Brain microvascular endothelial cell (primary cell): ENCODE results near the gene CIZ1.
"Not testable (repeated sequence)": the region's sequence is repeated elsewhere in the genome, so short reads cannot be mapped to it uniquely, and the experiment has no call there.

Source experiments
- DNase-seq: peaks from one replicate; pipeline ENCODE4 v3.0.0-alpha.2; 2020
- H3K27ac ChIP-seq: fragments of 250-450 bp; sonication (Bioruptor Pico); 2 replicates; pipeline ENCODE4 v1.5.1; 2020; ENCODE audit warnings: mild to moderate bottlenecking, moderate library complexity
- H3K27me3 ChIP-seq: fragments of 250-450 bp; sonication (Bioruptor Pico); replicated peaks from 2 replicates; pipeline ENCODE4 v1.5.1; 2020; ENCODE audit warnings: mild to moderate bottlenecking
- H3K36me3 ChIP-seq: fragments of 250-450 bp; sonication (Bioruptor Pico); replicated peaks from 2 replicates; pipeline ENCODE4 v1.5.1; 2020; ENCODE audit warnings: mild to moderate bottlenecking
- H3K4me3 ChIP-seq: 2 replicates; pipeline ENCODE4 v1.5.1; 2011; ENCODE audit warnings: low read depth, mild to moderate bottlenecking, control low read depth, low read length, moderate library complexity
- CTCF ChIP-seq: IDR thresholded peaks from 2 replicates; pipeline ENCODE4 v1.5.1; 2011; ENCODE audit warnings: low read depth, mild to moderate bottlenecking, moderate library complexity, low read length, control low read depth, inconsistent platforms; ENCODE audit errors: missing control alignments
- in situ Hi-C: cut with HindIII; loops from 2 replicates; pipeline ENCODE4 v1.10.0; 2017; ENCODE audit warnings: low sequenced_read_pairs, low pct_ligation_motif_present

Gene CIZ1

GRCh38 chr9:128182893-128183588, 8.3 kb downstream of the CIZ1 start:
- in situ Hi-C loops: no loop called here
- Histone ChIP-seq H3K27me3 (no peaks in the 10 kb centered on the region), H3K36me3 (peaks cover 61% of the 10 kb centered on the region), H3K27ac (no peak overlapping the region), H3K4me3 (no peak overlapping the region)
- DNase-seq: no peak
- no peak for TF ChIP-seq CTCF

GRCh38 chr9:128181480-128181879, 9.9 kb downstream of the CIZ1 start:
- in situ Hi-C loops, H3K4me3 ChIP-seq, H3K27ac ChIP-seq, H3K27me3 ChIP-seq: not testable (repeated sequence)
- DNase-seq: peak; percentile 74
- TF ChIP-seq CTCF: peak; percentile 61
- peaks cover 72% of the 10 kb centered on the region for H3K36me3 ChIP-seq

GRCh38 chr9:128180447-128180846, 10.9 kb downstream of the CIZ1 start:
- Histone ChIP-seq H3K36me3 (peaks cover 77% of the 10 kb centered on the region), H3K4me3 (no peak overlapping the region), H3K27ac (no peak overlapping the region), H3K27me3 (no peaks in the 10 kb centered on the region)
- in situ Hi-C loops: no loop called here
- no peak for TF ChIP-seq CTCF
- DNase-seq: no peak

DNA sequence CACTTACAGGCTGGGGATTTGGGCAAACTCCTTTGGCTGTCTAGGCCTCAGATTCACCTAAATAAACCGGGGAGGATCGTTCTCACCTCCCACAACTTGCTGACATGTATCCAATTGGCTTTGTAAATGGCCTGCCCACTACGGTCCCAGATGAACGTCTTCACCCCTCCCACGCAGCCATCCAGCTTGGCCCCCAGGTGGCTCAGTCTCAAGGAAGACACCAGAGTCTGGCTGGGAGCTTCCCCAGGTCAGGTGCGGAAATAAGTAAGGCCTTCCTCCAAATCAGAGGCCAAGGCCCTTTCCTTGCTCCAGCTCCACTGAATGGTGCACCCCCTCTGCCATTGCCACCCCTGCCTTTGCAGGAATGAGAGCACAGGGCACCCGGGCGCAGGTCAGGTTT, 11.4 kb downstream of the CIZ1 start:
- no peak for DNase-seq
- in situ Hi-C loops: no loop called here
- Histone ChIP-seq H3K36me3 (peaks cover 73% of the 10 kb centered on the region), H3K27me3 (no peaks in the 10 kb centered on the region), H3K27ac (no peak overlapping the region), H3K4me3 (no peak overlapping the region)
- no peak for TF ChIP-seq CTCF

GRCh38 chr9:128178806-128179431, 12.5 kb downstream of the CIZ1 start:
- no peak overlapping the region for H3K4me3 ChIP-seq
- TF ChIP-seq CTCF: no peak
- no peak overlapping the region for H3K27ac ChIP-seq
- peaks cover 72% of the 10 kb centered on the region for H3K36me3 ChIP-seq
- H3K27me3 ChIP-seq: no peaks in the 10 kb centered on the region
- in situ Hi-C loops: no loop called here
- no peak for DNase-seq
